HG03159 (cell line): Measurements from ENCODE around the gene MYOCOS.

ENCODE experiments used
- ATAC-seq: cut with Tn5 transposase; IDR thresholded peaks from one replicate; pipeline ENCODE4 v1.9.1; 2021; ENCODE audit warnings: mild to moderate bottlenecking, moderate library complexity; ENCODE audit not compliant: unreplicated experiment

The MYOCOS gene

DNA sequence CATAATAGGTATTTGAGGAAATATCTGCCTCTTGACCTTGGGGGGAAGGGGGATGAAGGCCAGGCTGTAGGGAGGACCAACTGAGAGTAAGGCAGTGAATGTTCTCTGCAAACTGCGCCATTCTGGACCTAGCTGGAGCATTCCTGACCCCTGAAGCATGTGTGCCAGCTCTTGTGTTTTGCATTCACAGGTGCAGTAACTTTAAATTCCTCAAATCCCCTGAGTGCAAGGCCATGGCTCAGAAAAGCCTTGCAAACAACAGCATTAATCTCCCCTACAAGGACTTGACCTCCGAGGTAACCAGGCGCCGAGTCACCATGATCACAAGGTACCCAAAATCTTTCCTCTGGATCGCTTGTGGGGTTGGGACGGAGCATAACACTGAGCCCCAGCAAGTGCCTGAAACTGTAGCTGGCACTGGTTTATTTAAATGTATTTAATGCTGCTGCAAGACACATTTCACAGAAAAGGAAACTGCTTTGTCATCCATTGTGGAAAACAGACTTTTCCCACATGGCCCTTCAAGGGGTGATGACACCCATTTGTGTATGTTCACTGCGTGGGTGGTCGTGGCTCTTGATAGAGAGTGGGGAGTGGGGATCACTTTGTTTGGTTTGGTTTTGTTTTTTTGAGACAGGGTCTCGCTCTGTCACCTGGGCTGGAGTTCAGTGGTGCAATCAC is 1.7 kb downstream of the MYOCOS start:
- ATAC-seq = no peak

DNA sequence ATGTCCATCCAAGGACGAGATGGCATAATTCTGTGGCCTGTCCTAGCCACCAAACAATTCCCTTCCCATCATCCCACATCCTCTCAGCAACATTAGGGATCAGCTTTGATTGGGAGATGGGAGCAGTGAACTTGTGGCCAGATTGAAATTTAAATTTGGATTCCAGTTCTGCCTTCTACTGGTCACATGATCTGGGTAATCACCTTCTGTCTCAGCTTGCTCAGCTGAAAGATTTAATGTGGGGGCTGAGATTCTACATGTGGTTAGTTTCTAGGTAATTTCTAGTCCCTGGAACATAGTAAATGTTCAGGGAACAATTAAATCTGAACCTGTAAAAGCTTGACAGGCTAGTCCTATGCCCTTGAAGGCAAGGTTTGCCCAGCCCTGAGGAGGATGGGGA is 3.2 kb downstream of the MYOCOS start:
- no peak for ATAC-seq

DNA sequence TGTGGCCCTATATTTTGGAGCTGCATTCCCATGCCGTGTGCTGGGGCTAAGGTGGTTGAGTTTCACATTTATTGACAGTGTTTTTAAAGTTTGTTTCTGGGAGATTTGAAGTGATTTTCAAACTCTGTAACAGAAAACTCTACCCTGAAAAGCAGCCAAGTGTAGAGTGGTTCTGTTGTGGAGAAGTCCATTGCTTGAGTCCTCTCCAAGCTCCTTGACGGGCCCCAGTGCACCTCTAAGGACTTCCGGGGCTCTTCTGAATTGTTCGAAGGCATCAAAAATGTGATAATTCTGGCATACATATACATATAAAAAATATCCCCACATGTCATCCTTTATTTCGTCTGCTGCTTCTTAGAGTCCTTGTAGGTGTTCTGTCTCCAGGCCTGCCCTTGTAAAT is 5.0 kb downstream of the MYOCOS start:
- no peak for ATAC-seq

DNA sequence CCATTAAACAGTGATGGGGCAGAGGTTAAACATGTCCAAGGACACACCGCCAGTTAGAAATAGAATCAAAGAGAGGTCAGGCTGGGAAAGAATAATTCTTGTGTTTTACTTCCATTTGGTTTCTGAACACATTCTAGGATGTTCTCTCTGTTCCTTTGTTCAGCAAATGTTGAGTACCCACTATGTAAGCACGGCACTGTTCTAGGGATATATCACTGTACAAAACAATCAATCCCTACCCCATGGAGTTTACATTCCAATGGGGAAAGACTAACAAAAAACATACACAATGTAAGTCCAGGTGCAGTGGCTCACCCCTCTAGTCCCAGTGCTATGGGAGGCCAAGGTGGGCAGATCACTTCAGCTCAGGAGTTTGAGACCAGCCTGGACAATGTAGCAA is 6.2 kb downstream of the MYOCOS start:
- ATAC-seq = no peak

DNA sequence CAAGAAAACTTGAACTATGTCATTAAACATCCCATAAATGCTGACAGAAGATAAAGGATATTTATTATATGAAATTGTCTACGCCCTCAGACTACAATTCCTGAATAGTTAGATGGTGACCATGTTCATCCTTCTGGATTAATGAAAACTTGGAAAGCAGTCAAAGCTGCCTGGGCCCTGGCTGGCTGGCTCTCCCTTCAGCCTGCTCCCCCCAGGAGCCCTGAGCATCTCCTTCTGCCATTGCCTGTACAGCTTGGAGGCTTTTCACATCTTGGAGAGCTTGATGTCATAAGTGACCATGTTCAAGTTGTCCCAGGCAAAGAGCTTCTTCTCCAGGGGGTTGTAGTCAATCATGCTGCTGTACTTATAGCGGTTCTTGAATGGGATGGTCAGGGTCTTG is 13.6 kb downstream of the MYOCOS start:
- ATAC-seq = no peak

DNA sequence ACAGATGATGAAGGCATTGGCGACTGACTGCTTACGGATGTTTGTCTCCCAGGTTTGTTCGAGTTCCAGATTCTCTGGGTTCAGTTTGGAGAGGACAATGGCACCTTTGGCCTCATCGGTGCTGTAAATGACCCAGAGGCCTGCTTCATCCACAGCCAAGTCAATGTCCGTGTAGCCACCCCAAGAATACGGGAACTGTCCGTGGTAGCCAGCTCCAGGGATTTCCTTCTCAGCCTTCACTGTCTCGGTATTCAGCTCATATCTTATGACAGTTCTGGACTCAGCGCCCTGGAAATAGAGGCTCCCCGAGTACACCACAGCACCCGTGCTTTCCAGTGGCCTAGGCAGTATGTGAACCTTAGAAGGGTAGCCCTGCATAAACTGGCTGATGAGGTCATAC is 14.1 kb downstream of the MYOCOS start:
- ATAC-seq = no peak

DNA sequence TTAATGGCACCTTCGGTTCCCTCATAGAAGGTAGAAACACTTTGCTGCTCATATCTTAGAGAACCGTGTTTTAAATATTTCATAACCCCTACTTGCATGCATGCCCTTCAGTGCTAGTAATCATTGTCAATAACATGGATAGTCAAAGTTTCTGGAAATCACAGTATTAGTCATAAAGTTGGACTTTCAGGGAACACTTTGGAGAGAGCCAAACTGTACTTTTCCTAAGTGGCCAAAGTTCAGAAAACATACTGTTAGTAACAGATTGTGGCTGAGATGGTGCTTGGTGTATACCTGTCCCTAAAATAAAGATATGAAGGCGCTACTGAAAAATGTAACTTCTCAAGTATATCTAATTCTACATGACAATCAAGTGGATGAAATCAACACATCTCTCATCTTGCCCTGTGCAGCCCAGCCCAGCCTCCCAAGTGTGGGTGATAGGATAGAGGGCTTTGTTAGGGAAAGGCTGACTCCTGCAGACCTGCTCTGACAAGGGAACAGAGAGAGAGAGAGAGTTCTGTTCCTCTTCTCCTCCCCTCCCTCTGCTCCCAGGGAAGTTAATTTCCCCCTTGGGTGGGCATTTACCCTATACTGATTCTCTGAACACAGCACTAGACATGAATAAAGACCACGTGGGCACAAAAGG is 16.0 kb downstream of the MYOCOS start:
- no peak for ATAC-seq

DNA sequence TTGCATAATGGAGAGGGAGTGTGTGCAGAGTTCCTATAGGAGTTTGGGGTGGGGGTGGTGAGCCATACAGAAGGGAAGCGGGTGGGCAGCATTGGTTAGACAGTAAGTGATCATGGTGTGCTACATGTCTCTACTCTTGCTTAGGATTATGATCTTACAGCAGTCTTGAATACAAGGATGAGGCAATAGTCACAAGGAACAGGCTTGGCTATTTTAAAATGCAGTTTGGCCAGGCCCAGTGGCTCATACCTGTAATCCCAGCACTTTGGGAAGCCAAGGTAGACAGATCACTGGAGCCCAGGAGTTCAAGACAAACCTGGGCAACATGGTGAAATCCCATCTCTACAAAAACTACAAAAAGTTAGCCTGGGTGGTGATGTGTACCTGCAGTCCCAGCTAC is 18.2 kb downstream of the MYOCOS start:
- no peak for ATAC-seq

DNA sequence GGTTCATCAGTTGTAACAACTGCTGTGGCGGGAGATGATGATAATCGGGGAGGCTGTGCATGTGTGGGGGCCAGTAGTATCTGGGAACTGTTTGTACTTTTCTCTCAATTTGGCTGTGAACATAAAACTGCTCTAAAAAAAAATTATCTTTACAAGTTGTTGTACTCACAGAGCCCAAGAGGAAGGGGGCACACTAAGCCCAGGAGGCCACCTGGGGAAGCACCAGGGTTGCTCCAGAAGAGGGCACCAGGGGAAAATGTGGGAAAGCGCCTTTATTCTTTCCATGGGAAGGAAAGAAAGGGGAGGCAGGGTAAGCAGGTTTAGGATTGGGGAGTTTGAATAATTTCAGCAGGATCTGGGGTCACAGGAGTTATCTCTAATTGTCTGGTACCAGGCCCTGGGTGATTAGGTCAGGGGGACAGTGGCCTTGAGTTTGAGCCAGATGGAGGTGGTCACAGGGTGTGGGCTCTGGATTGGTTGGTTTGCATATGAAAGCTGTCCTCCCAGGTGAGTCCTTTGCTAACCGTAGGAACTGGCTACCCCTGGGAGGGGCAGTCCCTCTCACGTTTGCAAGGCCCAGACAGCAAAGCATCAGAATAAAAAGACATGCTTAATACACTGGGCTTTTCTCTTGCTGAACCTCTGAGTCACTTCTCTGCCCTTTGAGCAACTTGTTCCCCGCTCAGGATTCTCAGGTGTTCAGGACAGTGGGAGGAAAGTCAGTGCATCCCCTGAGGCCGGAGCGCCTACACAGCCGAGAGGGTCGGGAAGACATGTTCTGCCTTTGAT is 19.2 kb downstream of the MYOCOS start:
- ATAC-seq = no peak

DNA sequence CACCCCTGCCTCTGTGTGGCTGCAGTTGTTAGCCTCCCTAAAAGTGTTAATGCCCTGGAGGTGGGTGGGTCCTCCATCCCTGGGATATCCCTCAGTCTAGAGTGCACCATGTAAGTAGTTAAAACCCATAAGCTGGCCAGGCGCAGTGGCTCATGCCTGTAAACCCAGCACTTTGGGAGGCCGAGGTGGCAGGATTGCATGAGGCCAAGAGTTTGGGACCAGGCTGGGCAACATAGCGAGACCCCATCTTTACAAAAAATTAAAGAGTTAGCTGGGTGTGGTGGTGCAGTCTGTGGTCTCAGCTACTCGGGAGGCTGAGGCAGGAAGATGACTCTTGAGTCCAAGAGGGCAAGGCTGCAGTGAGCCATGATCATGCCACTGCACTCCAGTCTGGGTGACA is 20.2 kb downstream of the MYOCOS start:
- ATAC-seq = no peak

DNA sequence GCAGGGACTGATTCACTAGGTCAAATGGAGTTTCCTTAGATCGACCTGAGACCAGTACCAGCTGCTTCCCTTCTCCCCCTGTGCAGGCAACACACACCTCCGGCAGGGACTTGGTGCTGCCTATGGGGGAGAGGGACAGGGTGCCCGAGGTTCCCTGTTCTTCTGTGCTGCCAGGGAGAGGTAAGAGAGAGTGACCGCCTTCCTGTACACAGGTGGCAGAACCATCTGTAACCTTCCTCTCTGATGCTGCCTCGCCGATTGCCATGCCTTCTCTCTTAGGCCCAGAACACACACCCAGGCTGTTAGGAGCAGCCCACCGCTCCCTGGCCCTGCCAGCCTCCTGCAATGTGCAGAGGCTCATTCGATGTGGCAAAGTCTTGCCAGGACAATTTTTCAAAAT is 21.1 kb downstream of the MYOCOS start:
- ATAC-seq = no peak

DNA sequence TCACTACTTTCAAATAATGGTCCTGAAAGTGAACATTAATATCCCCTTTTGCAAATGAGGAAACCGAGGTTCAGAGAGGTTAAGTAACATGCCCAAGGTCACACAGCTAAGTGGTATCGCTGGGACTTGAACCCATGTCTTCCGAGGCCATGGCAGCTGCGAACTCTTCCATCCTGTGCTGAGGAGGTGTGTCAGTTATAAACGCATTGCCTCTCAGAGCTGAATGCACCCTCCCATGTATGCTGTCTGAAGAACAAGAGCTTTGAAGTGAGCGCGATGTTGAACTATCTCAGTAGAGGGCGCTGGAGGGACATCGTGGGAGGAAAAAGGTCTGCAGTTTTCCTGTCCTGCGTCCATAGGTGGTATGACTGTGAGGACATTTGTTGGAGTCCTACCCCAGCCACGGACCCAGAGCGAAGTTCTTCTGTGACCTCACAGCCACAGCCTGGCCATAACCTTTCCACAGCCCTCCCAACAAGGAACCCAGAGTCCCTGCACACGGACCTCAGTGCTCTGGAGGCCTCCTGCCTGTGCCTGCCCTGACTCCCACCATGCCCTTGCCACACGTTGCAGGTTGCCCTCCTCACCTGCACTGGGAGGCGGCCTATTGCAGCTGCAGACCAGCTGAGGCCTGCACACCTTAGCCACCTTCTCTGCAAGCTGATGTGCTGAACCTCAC is 22.9 kb downstream of the MYOCOS start:
- peak; percentile 74 for ATAC-seq

DNA sequence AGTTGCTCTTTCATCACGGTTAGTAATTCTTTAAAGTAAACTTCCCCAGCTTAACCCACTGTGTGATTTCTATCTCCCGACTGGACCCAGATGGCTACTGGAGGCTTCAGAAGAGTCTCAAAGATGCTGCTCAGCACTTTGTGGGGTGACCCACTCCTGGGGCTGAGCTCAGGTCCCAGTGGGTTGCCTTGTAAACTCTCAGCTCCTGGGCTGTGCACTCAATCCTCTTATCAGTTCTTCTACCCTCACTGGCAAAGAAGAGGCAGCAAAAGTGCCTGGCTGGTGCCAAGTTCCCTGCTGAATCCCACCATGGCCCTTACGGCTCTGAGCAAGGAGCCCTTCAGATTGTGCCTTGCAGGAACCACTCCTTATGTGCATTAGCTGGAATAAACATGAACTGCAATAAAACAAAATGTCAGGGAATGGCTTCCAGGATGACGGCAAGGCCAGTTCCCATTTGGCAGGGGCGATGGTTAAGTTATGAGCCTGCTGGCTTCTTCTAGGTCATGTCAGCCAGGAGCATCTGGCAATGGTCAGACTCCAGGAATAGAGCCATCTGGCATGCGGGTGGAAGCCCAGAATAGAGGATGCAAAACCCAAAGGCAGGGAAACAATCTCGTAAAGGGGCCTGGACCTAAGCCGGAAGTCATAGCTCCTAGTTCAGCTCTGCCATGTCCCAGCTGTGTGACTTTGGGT is 23.7 kb downstream of the MYOCOS start:
- no peak for ATAC-seq

DNA sequence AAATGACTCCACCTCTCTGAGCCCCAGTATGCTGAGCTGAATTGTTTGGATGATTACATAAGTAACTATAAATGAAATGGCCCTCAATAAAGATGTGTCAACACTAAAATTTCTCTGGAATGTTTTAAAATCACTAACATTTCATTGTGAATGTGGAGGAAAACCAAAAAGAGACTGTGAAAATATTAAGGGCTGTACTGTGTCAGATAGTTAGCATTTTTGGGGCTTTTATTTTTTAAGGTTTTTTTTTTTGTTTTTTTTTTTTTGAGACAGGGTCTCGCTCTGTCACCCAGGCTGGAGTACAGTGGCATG is 24.2 kb downstream of the MYOCOS start:
- no peak for ATAC-seq

DNA sequence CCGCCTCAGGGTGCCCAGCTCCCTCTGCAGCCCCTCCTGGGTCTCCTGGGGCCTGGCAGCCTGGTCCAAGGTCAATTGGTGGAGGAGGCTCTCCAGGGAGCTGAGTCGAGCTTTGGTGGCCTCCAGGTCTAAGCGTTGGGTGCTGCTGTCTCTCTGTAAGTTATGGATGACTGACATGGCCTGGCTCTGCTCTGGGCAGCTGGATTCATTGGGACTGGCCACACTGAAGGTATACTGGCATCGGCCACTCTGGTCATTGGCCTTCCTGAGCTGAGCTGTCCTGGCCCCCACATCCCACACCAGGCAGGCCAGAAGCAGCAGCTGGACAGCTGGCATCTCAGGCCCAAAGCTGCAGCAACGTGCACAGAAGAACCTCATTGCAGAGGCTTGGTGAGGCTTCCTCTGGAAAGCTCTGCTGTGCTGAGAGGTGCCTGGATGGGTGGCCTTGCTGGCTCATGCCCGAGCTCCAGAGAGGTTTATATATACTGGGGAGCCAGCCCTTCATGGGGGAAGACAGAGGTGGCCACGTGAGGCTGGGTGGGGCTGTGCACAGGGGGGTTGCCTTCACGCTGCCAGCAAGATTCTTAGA is 30.3 kb downstream of the MYOCOS start, which contains the start of gene MYOC:
Gene MYOC, minus strand, starts transcription at position 455 of the 589 bp plus-strand sequence. Its CDS starts 77 bp downstream, at position 378.
- ATAC-seq = no peak

DNA sequence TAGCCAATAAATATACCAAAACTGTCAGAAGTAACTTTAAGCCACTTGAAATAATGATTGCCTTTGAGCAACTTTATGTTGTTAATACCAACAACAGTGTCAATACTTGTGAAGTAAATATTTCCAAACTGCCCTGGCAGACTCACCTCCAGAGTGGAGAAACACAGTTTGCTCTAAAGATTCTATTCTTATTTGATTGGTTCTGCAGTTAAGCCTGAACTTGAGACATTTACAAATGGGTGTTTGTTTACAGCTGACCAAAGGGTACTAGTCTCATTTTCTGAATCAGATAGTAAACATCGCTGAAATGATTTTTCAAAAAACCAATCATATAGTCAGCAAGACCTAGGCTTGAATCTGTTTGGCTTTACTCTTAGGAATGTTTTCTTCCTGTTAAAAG is 31.8 kb downstream of the MYOCOS start:
- no peak for ATAC-seq

DNA sequence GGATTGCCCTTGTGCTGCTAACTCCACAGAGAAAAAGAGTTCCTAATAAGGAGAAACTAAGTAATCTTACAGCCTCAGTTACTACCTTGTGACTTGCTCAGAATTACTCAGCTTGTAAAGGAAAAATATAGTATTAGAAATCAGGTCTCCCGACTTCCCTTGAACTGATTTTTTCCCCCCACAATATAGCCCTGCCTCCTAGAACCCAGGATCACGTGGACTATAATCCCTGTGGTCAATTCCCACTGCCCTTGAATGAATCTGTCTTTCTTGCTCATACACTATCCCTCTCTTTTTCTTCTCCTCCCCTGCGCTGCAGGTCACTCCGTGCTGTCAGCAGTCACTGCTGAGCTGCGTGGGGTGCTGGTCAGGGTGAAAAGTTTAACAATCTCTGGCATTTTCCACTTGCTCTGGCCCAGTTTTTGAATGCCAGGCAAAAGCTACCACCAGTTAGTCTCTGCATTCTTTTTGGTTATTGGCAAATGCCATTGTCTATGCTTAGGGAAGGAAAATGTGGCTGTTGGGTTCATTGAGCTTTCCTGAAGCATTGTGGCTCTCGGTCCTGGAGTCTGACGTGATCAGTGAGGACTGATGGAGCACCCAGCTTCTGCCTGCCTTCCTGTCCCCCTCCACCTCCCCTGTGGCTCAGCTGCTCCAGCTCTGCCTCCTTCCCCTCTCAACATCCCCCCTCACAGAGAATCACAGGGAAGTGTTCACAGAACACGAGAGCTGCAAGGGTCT is 32.3 kb downstream of the MYOCOS start:
- no peak for ATAC-seq

DNA sequence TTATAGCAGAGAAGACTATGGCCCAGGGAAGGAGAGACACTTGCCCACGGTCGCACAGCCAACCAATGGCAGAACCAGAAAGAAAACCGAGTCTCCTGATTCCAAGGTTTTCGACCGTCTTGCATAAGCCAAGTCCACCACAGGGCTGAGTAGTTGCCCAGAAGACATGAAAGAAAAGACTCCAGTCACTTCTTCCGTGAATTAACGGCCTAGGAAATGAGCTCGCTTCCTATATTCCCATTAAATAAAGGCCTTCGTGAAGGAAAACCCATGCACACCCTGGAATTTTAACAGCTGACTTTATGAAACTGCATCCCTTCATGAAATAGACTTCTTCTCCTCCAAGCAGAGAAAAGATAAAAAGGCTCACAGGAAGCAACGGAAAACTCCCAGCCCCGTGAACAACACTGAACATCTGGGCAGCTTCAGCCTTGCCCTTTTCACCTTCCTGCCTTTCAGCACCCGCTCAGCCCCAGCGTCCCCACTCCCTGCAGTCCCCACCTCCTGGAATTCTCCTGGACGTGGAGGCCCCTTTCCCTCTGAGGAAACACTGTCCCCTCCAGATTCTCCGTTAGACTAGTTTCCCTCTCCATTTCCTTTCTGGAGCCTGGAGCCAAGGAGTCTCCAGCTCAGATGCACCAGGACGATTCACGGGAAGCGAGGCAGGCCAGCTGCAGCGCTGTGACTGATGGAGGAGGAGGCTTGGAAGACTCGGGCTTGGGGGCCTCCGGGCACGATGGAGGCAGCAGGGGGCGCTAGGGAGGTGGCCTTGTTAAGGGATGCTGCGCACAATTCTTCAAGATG is 33.1 kb downstream of the MYOCOS start:
- peak; percentile 72 for ATAC-seq

DNA sequence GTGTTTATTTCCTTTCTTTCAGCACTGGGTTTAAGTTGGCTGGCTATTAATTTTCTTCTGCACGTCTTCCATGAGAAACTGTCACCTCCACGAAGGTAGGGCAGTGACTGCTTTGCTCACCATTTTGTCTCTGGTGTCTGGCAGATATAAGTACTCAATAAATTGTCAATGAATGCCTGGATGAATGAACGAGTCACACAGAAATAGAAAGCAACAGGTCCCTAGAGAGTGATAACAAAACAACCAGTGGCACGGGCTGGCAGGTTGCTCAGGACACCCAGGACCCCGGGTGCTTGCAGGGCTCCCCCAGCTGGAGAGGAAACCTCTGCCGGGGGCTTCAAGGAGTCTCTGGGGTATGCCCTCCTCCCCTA is 33.7 kb downstream of the MYOCOS start:
- no peak for ATAC-seq
